Smooth muscle cell (in vitro differentiated cells): ENCODE data around the gene ZNF554. TPM values are rescaled to one million over a fixed set of nuclear protein-coding genes. Genes with fewer than 3 reads are reported as not detected.

ENCODE experiments used
- DNase-seq: peaks from one replicate; lab custom pipeline; 2025; ENCODE audit not compliant: unreplicated experiment; lab: John Stamatoyannopoulos, UW
- H2AFZ ChIP-seq: fragments of 200-600 bp; sonication (generic); 2 replicates; pipeline ENCODE4 v1.6.0; 2016; ENCODE audit warnings: antibody characterized with exemption, low read depth, mild to moderate bottlenecking
- H3F3A ChIP-seq: fragments of 200-600 bp; sonication (generic); 2 replicates; pipeline ENCODE4 v1.6.0; 2017; ENCODE audit warnings: antibody characterized with exemption, low read depth
- H3K27ac ChIP-seq: fragments of 200-600 bp; sonication (generic); 2 replicates; pipeline ENCODE4 v1.5.1; 2016; ENCODE audit warnings: low read depth, mild to moderate bottlenecking
- H3K27me3 ChIP-seq: fragments of 200-600 bp; sonication (generic); 2 replicates; pipeline ENCODE4 v1.6.1; 2016; ENCODE audit warnings: low read depth, mild to moderate bottlenecking
- H3K36me3 ChIP-seq: fragments of 200-600 bp; sonication (generic); 2 replicates; pipeline ENCODE4 v1.5.1; 2016; ENCODE audit warnings: low read depth
- H3K4me1 ChIP-seq: fragments of 200-600 bp; sonication (generic); 2 replicates; pipeline ENCODE4 v1.5.1; 2016; ENCODE audit warnings: low read depth
- H3K4me2 ChIP-seq: fragments of 200-600 bp; sonication (generic); 2 replicates; pipeline ENCODE4 v1.6.0; 2016; ENCODE audit warnings: mild to moderate bottlenecking
- H3K4me3 ChIP-seq: fragments of 200-600 bp; sonication (generic); 2 replicates; pipeline ENCODE4 v1.5.1; 2016; ENCODE audit warnings: mild to moderate bottlenecking
- H3K79me2 ChIP-seq: fragments of 200-600 bp; sonication (generic); 2 replicates; pipeline ENCODE4 v1.6.0; 2016; ENCODE audit warnings: low read depth, mild to moderate bottlenecking
- H3K9ac ChIP-seq: fragments of 200-600 bp; sonication (generic); 2 replicates; pipeline ENCODE4 v1.6.0; 2016; ENCODE audit warnings: low read depth
- H3K9me3 ChIP-seq: fragments of 200-600 bp; sonication (generic); replicated peaks from 2 replicates; pipeline ENCODE4 v1.5.1; 2016; ENCODE audit warnings: low read depth
- H4K20me1 ChIP-seq: fragments of 200-600 bp; sonication (generic); 2 replicates; pipeline ENCODE4 v1.6.0; 2016; ENCODE audit warnings: low read depth
- WGBS: methylation state at CpG from one replicate; pipeline ENCODE4 v1.1.7; 2016; ENCODE audit warnings: low lambda C conversion rate; 5-methylcytosine and 5-hydroxymethylcytosine counted together
- polyA plus RNA-seq: library from polyadenylated mRNA; unstranded; fragments of >200 nt; fragmentation: Nextera tagmentation; extraction: Ambion mirVana; gene quantifications from 2 replicates; pipeline ENCODE4 v1.2.1, GENCODE V29; 2016
- total RNA-seq: library from RNA; depleted of rRNA; stranded (reverse); fragments of >200 nt; gene quantifications from 2 replicates; pipeline ENCODE4 v1.2.3, GENCODE V29; 2014
- TF ChIP-seq, protein P1 (sequence below): fragments of 200-600 bp; sonication (generic); IDR thresholded peaks from 2 replicates; pipeline ENCODE4 v1.5.1; 2017; ENCODE audit warnings: borderline replicate concordance, mild to moderate bottlenecking, antibody characterized with exemption; ENCODE audit not compliant: insufficient read depth, poor library complexity, severe bottlenecking

The ZNF554 gene
- total and polyA plus RNA-seq, 2 experiments from 2014 or later: 2.3 to 4.8 TPM

GRCh38 chr19:2865334-2866100 lies 45.8 kb downstream of the ZNF554 start:
- Histone ChIP-seq H3K4me1 (no peaks in the 10 kb centered on the region), H3K9me3 (no peaks in the 10 kb centered on the region), H3K27me3 (no peaks in the 10 kb centered on the region), H4K20me1 (no peaks in the 10 kb centered on the region), H3K79me2 (no peaks in the 10 kb centered on the region), H3K27ac (no peak overlapping the region), H3K9ac (no peak overlapping the region), H3K4me3 (no peak overlapping the region), H3K36me3 (no peaks in the 10 kb centered on the region), H2AFZ (no peak overlapping the region), H3K4me2 (no peak overlapping the region), H3F3A (no peaks in the 10 kb centered on the region)
- DNase-seq: no peak
- WGBS: 85% methylated on average over 12 of the region's 12 CpGs
- TF ChIP-seq, protein P1, sequence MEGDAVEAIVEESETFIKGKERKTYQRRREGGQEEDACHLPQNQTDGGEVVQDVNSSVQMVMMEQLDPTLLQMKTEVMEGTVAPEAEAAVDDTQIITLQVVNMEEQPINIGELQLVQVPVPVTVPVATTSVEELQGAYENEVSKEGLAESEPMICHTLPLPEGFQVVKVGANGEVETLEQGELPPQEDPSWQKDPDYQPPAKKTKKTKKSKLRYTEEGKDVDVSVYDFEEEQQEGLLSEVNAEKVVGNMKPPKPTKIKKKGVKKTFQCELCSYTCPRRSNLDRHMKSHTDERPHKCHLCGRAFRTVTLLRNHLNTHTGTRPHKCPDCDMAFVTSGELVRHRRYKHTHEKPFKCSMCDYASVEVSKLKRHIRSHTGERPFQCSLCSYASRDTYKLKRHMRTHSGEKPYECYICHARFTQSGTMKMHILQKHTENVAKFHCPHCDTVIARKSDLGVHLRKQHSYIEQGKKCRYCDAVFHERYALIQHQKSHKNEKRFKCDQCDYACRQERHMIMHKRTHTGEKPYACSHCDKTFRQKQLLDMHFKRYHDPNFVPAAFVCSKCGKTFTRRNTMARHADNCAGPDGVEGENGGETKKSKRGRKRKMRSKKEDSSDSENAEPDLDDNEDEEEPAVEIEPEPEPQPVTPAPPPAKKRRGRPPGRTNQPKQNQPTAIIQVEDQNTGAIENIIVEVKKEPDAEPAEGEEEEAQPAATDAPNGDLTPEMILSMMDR: no peak

DNA sequence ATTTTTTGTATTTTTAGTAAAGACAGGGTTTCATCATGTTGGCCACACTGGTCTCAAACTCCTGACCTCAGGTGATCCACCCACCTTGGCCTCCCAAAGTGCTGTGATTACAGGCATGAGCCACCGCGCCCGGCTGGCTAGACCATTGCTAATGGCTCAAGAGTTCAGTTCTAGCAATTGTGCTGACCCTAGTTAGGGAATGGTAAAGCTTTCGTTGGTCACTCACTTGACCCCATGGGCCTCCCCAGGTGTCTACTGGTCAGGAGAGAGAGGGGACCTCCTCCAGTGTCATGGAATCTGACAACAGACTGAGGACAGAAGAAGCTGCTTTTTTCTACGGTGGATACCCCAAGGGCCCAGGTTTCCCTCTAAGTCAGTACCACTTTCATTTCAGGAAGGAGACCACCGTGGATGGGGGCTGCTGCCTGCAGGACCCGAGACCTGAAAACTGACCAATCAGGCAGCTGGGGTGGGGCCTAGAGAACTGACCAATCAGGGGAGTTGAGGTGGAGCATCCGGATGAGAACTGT lies 46.9 kb downstream of the ZNF554 start:
- Histone ChIP-seq H4K20me1 (no peaks in the 10 kb centered on the region), H3K36me3 (no peaks in the 10 kb centered on the region), H3K79me2 (no peaks in the 10 kb centered on the region), H3K4me1 (no peaks in the 10 kb centered on the region), H3K4me2 (no peak overlapping the region), H3F3A (no peaks in the 10 kb centered on the region), H3K4me3 (no peak overlapping the region), H3K9me3 (no peaks in the 10 kb centered on the region), H3K27me3 (no peaks in the 10 kb centered on the region), H3K9ac (no peak overlapping the region), H3K27ac (no peak overlapping the region), H2AFZ (no peak overlapping the region)
- WGBS: 84% methylated on average over 8 of the region's 8 CpGs
- no peak for DNase-seq
- TF ChIP-seq, protein P1: no peak

GRCh38 chr19:2867025-2867991 lies 47.6 kb downstream of the ZNF554 start, which contains the start of gene ZNF556:
TSS of gene ZNF556 (plus strand) at chr19:2867335. CDS start at chr19:2867422, 87 bp downstream.
- no peak within 1 kb of the TSS for H3K4me2 ChIP-seq
- H2AFZ ChIP-seq: no peak within 1 kb of the TSS
- no peaks in the 10 kb centered on the region for H3K9me3 ChIP-seq
- no peaks in the 10 kb centered on the region for H3K36me3 ChIP-seq
- no peaks in the 10 kb centered on the region for H3K79me2 ChIP-seq
- no peaks in the 10 kb centered on the region for H3K4me1 ChIP-seq
- DNase-seq: no peak
- no peaks in the 10 kb centered on the region for H3K27me3 ChIP-seq
- TF ChIP-seq, protein P1: no peak
- H4K20me1 ChIP-seq: no peaks in the 10 kb centered on the region
- no peaks in the 10 kb centered on the region for H3F3A ChIP-seq
- WGBS: 92% methylated on average over 36 of the region's 36 CpGs
- no peak within 1 kb of the TSS for H3K9ac ChIP-seq
- no peak within 1 kb of the TSS for H3K27ac ChIP-seq
- no peak within 1 kb of the TSS for H3K4me3 ChIP-seq
